Activated CD8-positive, alpha-beta memory T cell treated with anti-CD3 and anti-CD28 coated beads, Interleukin-2, amount 50 U/mL, for 24 hours (primary cell): ENCODE data around the gene RARG.
"Not testable (repeated sequence)": the region's sequence is repeated elsewhere in the genome, so short reads cannot be mapped to it uniquely, and the experiment has no call there.

Experiments used
- DNase-seq: peaks from one replicate; pipeline ENCODE4 v3.0.0-alpha.2; 2020; ENCODE audit errors: extremely low read depth

Gene RARG

GRCh38 chr12:53170876-53171724 lies 60.9 kb downstream of the RARG start:
- no peak for DNase-seq

- DNase-seq, result no peak
Observed at GRCh38 chr12:53170215-53170614, 61.8 kb downstream of the RARG start.

DNA sequence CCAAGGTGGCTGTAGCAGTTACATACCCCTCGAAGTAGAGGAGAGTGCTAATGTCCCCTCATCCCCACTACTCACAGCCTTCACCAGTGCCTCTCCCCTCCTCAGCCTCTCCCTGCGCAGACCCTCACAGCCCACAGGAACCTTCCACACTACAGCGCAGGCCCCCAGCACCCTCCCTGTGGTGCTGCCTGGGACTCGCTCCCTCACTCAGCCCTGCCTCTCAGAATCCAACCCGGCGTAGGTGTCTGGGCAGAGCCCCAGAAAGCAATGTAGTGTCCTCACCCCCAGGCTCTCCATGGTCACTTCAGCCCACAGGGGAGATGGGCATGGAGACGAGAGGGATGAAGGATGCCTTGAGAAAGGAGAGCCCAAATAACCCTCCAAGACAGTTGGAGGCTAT lies 62.4 kb downstream of the RARG start:
- no peak for DNase-seq

DNA sequence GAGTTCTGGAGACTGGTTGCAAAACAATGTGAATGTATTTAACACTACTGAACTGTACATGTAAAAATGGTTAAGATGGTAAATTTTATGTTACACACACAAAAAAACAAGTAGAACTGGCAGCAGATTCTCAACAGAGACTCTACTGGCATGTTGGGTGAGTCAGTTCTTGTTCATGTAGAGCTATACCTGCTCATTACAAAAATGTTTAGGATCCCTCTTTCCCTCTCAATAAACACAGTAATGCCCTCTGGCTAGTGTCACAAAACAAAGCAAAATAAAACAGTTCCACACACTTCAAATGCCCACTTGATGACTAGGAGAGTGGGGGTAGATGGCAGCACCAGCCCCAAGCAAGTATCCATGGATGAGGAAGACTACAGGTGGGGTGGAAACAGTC lies 65.2 kb downstream of the RARG start:
- no peak for DNase-seq

DNA sequence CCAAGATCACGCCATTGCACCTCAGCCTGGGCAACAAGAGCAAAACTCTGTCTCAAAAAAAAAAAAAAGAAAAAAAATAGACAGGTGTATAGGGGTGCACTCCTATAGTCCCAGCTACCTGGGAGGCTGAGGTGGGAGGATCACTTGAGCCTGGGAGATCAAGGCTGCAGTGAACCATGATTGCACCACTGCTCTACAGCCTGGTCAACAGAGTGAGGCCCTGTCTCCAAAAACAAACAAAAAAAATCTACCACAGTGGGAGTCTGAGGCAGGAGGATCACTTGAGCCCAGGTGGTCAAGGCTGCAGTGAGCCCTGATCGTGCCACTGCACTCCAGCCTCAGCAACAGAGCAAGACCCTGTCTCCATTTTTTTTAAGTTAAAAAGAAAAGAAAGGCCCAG lies 69.0 kb downstream of the RARG start:
- not testable (repeated sequence) for DNase-seq

- no peak for DNase-seq
Observed at GRCh38 chr12:53161119-53161911, 70.7 kb downstream of the RARG start.

- no peak for DNase-seq
Observed at GRCh38 chr12:53160673-53161072, 71.3 kb downstream of the RARG start.
